DOHH2 (cell line): ENCODE data around the gene GPD2.

Experiments used
- CTCF ChIP-seq: fragments of 200-600 bp; sonication (generic); IDR thresholded peaks from one replicate; pipeline ENCODE4 v1.5.1; 2014; ENCODE audit warnings: antibody characterized with exemption, mild to moderate bottlenecking, low read depth, low read length; ENCODE audit not compliant: poor library complexity, severe bottlenecking
- EZH2phosphoT487 ChIP-seq: fragments of 200-600 bp; sonication (generic); IDR thresholded peaks from 2 replicates; pipeline ENCODE4 v1.6.1; 2017; ENCODE audit warnings: borderline replicate concordance, mild to moderate bottlenecking, antibody characterized with exemption, low read length, moderate library complexity, mixed read lengths

DNA sequence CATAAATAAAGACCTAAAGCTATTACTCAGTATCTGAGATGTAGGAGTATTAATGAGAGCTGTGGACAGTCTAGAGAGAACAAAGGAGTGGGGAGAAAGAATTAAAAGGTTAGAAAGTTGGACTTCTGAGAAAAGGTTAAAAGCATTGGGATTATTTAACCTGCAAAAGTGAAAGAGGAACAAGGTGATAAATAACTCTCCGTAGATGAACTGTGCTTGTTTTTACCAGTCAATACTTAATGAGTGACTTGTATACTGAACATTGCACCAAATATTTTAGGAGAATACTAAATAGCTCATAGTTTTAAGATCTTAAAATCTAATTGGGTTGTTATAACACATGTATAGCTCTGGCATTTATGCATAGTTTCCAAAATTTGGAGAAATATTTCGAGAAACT, 137.5 kb downstream of the GPD2 start:
- no peak for TF ChIP-seq CTCF
- TF ChIP-seq EZH2phosphoT487: no peak
